ENCODE measurements around the gene MPZL1. TPM values are rescaled to one million over a fixed set of nuclear protein-coding genes. Genes with fewer than 3 reads are reported as not detected.

MPZL1 gene
- total and polyA plus RNA-seq, 2 of the 13 experiments (the other 11 are each of a cell fraction or from before 2014, with no cell fraction given): 38.0 to 68.7 TPM

DNA sequence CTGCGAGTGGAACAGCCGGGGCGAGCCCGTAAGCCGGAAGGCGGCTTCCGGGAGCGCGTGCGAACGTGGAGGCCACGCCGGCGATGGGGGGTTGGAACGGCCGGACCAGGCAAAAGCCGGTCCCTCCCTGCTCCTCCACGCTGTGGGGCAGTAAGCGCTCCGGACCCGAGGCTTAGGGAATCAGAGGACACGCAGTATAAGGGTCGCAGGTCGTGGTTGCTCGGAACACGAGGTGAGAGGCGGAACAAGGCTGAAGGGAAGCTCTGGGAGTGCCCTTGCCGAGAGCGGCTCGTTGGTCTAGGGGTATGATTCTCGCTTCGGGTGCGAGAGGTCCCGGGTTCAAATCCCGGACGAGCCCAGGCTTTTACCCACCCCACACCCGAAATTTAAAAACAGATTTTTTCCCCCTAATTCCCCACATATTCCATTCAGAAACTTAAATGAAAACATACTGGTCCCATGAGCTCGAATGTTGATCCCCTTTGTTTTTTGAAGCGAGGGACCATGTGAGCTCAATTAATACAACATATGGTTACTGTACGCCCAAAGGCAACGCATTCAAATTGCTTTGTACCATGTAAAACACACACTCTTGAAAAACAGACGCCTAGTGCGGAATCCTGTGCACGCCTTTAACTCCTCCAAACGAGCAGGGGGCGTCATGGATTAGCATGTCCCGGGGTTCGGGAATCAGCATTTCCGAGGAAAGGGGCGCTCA is 7.2 kb upstream of the MPZL1 start (continued):
- TF ChIP-seq PAXIP1 (CRISPR knock-in tag; conservative IDR thresholded peaks at IDR 0.05) (peak; percentile 60), KLF15 (CRISPR knock-in tag; IDR thresholded peaks at IDR 0.05; ENCODE audit: borderline replicate concordance) (no peak), PAWR (CRISPR knock-in tag; IDR thresholded peaks at IDR 0.05; ENCODE audit: borderline replicate concordance) (no peak), LRRFIP1 (CRISPR knock-in tag; conservative IDR thresholded peaks at IDR 0.05) (no peak), SKIL (CRISPR knock-in tag; IDR thresholded peaks at IDR 0.05; ENCODE audit: borderline replicate concordance) (peak; percentile 68), MBD4 (IDR thresholded peaks at IDR 0.05; ENCODE audit: borderline replicate concordance, low read length) (no peak), ARID3A (IDR thresholded peaks at IDR 0.05; ENCODE audit: low read depth, low read length) (no peak)
- TF ChIP-seq, protein P1, sequence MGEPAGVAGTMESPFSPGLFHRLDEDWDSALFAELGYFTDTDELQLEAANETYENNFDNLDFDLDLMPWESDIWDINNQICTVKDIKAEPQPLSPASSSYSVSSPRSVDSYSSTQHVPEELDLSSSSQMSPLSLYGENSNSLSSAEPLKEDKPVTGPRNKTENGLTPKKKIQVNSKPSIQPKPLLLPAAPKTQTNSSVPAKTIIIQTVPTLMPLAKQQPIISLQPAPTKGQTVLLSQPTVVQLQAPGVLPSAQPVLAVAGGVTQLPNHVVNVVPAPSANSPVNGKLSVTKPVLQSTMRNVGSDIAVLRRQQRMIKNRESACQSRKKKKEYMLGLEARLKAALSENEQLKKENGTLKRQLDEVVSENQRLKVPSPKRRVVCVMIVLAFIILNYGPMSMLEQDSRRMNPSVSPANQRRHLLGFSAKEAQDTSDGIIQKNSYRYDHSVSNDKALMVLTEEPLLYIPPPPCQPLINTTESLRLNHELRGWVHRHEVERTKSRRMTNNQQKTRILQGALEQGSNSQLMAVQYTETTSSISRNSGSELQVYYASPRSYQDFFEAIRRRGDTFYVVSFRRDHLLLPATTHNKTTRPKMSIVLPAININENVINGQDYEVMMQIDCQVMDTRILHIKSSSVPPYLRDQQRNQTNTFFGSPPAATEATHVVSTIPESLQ (CRISPR knock-in tag; conservative IDR thresholded peaks at IDR 0.05): no peak
- TF ChIP-seq, protein P2, sequence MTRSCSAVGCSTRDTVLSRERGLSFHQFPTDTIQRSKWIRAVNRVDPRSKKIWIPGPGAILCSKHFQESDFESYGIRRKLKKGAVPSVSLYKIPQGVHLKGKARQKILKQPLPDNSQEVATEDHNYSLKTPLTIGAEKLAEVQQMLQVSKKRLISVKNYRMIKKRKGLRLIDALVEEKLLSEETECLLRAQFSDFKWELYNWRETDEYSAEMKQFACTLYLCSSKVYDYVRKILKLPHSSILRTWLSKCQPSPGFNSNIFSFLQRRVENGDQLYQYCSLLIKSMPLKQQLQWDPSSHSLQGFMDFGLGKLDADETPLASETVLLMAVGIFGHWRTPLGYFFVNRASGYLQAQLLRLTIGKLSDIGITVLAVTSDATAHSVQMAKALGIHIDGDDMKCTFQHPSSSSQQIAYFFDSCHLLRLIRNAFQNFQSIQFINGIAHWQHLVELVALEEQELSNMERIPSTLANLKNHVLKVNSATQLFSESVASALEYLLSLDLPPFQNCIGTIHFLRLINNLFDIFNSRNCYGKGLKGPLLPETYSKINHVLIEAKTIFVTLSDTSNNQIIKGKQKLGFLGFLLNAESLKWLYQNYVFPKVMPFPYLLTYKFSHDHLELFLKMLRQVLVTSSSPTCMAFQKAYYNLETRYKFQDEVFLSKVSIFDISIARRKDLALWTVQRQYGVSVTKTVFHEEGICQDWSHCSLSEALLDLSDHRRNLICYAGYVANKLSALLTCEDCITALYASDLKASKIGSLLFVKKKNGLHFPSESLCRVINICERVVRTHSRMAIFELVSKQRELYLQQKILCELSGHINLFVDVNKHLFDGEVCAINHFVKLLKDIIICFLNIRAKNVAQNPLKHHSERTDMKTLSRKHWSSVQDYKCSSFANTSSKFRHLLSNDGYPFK (CRISPR knock-in tag; IDR thresholded peaks at IDR 0.05; ENCODE audit: borderline replicate concordance): no peak
